Activated B cell treated with CpG ODN at 0.5 μM for 24 hours (primary cell): Measurements from ENCODE around the gene NXT1. TPM values are rescaled to one million over a fixed set of nuclear protein-coding genes. Genes with fewer than 3 reads are reported as not detected.
A peak's percentile ranks its signal among the peaks of the same experiment; 100 is the strongest.

Source experiments
- ATAC-seq: fragments of 200-7000 bp; cut with Tn5 transposase; one replicate; pipeline ENCODE4 v1.10.0; 2021; ENCODE audit warnings: low read depth, mild to moderate bottlenecking, moderate library complexity
- CTCF ChIA-PET: fragments of 350-600 bp; sonication (Branson Sonifier 250); formaldehyde crosslinking; loops from one replicate; lab custom pipeline; 2021; ENCODE audit warnings: antibody characterized with exemption; lab: Charles Lee
- POLR2A ChIA-PET: fragments of 350-600 bp; sonication (Branson Sonifier 250); formaldehyde crosslinking; loops from one replicate; lab custom pipeline; 2021; ENCODE audit warnings: antibody characterized with exemption; lab: Charles Lee
- DNase-seq: peaks from one replicate; pipeline ENCODE4 v3.0.0; 2022
- H3K27ac Mint-ChIP-seq: one replicate; pipeline ENCODE4 v1.8.0; 2020; ENCODE audit warnings: mixed read lengths
- H3K27me3 Mint-ChIP-seq: one replicate; pipeline ENCODE4 v1.8.0; 2021; ENCODE audit warnings: mixed read lengths
- H3K36me3 Mint-ChIP-seq: one replicate; pipeline ENCODE4 v1.8.0; 2021; ENCODE audit warnings: low read depth, mixed read lengths
- H3K4me1 Mint-ChIP-seq: one replicate; pipeline ENCODE4 v1.8.0; 2021; ENCODE audit warnings: mixed read lengths
- H3K4me3 Mint-ChIP-seq: one replicate; pipeline ENCODE4 v1.8.0; 2020; ENCODE audit warnings: mild to moderate bottlenecking, mixed read lengths
- H3K9me3 Mint-ChIP-seq: one replicate; pipeline ENCODE4 v1.8.0; 2020; ENCODE audit warnings: mixed read lengths
- CTCF ChIP-seq: fragments of 200-600 bp; IDR thresholded peaks from one replicate; pipeline ENCODE4 v1.8.0; 2022; ENCODE audit warnings: antibody characterized with exemption, mild to moderate bottlenecking
- intact Hi-C: fragments of 100-400 bp; cut with micrococcal nuclease; formaldehyde crosslinking; loops from one replicate; pipeline ENCODE4 v1.15.1; 2024
- total RNA-seq: library from RNA; stranded (reverse); gene quantifications from 2 replicates; pipeline ENCODE4 v1.2.3, GENCODE V29; 2022

Gene NXT1
- total RNA-seq, 1 donor from 2014 or later, result 28.8 TPM

DNA sequence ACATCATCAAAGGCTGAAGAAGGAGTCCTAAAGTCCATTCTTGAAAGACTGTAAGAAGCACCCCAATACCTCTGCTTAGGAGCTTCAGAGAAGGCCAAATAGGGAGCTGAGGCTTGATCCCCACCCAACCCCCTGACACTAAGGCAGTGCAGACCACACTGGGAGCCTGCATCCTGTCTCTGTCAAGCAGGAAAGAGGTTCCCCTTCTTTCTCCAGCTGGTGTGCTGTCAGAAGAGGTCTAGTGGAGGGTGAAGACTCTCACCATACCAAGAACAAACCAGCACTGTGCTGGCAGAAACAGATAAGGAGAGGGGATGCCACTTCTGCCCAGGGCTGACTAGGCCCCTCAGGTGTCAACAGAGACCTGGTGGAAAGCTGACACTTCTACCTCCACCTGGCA lies 31.3 kb downstream of the NXT1 start:
- Mint-ChIP-seq H3K27ac (no peak overlapping the region), H3K27me3 (no peaks in the 10 kb centered on the region), H3K4me1 (no peaks in the 10 kb centered on the region), H3K4me3 (no peak overlapping the region), H3K9me3 (peaks cover 2% of the 10 kb centered on the region), H3K36me3 (peaks cover 58% of the 10 kb centered on the region)
- ChIA-PET POLR2A (no interaction called here), CTCF (no interaction called here)
- intact Hi-C loops, result no loop called here
- TF ChIP-seq CTCF, result no peak
- DNase-seq, result no peak
- ATAC-seq, result no peak

GRCh38 chr20:23386304-23387117 lies 35.9 kb downstream of the NXT1 start:
- ATAC-seq (no peak), DNase-seq (no peak)
- CTCF ChIA-PET, result no interaction called here
- POLR2A ChIA-PET, result no interaction called here
- Mint-ChIP-seq H3K9me3 (peaks cover 2% of the 10 kb centered on the region), H3K27ac (no peak overlapping the region), H3K4me3 (no peak overlapping the region), H3K4me1 (no peaks in the 10 kb centered on the region), H3K27me3 (no peaks in the 10 kb centered on the region), H3K36me3 (peaks cover 62% of the 10 kb centered on the region)
- intact Hi-C loops, result no loop called here
- no peak for TF ChIP-seq CTCF

DNA sequence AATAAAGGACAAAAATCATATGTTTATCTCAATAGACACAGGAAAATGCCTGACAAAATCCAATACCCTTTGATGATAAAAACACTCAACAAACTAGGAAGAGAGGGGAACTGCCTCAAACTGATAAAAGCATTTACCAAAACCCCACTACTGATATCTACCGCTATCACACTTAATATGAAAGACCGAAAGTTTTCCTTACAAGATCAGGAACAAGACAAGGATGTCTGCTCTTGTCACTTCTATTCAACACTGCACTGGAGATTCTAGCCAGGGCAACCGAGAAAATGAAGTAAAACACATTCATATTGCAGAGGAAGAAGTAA lies 36.5 kb downstream of the NXT1 start:
- no peak for ATAC-seq
- ChIA-PET CTCF (no interaction called here), POLR2A (no interaction called here)

GRCh38 chr20:23390091-23390774 lies 39.6 kb downstream of the NXT1 start:
- DNase-seq (no peak), ATAC-seq (no peak)
- Mint-ChIP-seq H3K27ac (peak overlapping the region; percentile 20), H3K27me3 (no peaks in the 10 kb centered on the region), H3K4me1 (peaks cover 4% of the 10 kb centered on the region), H3K36me3 (peaks cover 71% of the 10 kb centered on the region), H3K4me3 (no peak overlapping the region), H3K9me3 (no peaks in the 10 kb centered on the region)
- intact Hi-C loops, result no loop called here
- POLR2A ChIA-PET, result interaction anchor here (0.6 to 0.9 kb wide), 2 partner anchors 8 to 40 kb away, joined by 3 read pairs; no protein-coding TSS in a partner anchor
- TF ChIP-seq CTCF, result no peak
- CTCF ChIA-PET, result no interaction called here

More for the DNA sequence above, 36.5 kb downstream of the NXT1 start:
- intact Hi-C loops, result no loop called here
- TF ChIP-seq CTCF, result no peak
- no peak for DNase-seq
- Mint-ChIP-seq H3K27me3 (no peaks in the 10 kb centered on the region), H3K27ac (no peak overlapping the region), H3K4me1 (peaks cover 4% of the 10 kb centered on the region), H3K4me3 (no peak overlapping the region), H3K9me3 (peaks cover 2% of the 10 kb centered on the region), H3K36me3 (peaks cover 66% of the 10 kb centered on the region)

GRCh38 chr20:23391707-23392310 lies 41.2 kb downstream of the NXT1 start:
- H3K4me1 Mint-ChIP-seq, result peaks cover 4% of the 10 kb centered on the region
- peaks cover 69% of the 10 kb centered on the region for H3K36me3 Mint-ChIP-seq
- H3K27me3 Mint-ChIP-seq, result no peaks in the 10 kb centered on the region
- DNase-seq (no peak), ATAC-seq (no peak)
- no peak for TF ChIP-seq CTCF
- no peaks in the 10 kb centered on the region for H3K9me3 Mint-ChIP-seq
- no peak overlapping the region for H3K27ac Mint-ChIP-seq
- ChIA-PET POLR2A (no interaction called here), CTCF (no interaction called here)
- H3K4me3 Mint-ChIP-seq, result no peak overlapping the region
- intact Hi-C loops, result no loop called here
